Measurements from ENCODE around the gene DDX17.
"Not testable (repeated sequence)": the region's sequence is repeated elsewhere in the genome, so short reads cannot be mapped to it uniquely, and the experiment has no call there.

DDX17 gene

DNA sequence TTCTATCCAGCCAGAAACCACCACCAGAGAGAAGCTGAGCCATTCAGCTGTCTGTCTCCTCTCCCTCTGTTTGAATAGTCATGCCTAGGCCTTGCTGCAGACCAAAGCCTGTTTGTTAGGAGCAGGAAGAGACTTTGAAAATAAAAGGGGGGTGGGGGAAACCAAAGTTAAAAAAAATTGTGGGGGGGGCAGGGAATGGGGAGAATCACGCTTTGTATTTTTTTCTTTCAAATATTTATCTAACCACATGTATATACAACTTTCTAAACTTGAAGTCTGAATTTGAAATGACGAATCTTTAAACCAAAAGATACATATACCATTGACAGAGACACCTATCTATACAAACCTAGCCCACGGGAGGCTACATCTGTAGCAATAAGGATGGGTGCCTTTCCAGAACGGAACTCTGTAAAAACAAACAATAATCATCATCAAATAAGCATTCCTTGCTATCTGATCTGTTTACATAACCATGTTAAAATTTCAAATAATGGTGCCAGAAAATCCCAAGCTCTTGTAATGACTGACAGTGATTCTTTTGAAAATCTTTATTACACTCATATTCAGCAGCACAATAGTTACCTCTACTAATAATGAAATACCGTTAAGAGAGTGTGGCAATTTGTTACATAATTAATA, 14.3 kb downstream of the DDX17 start:
- DNase-seq (ENCODE audit: low spot score) = no peak

DNA sequence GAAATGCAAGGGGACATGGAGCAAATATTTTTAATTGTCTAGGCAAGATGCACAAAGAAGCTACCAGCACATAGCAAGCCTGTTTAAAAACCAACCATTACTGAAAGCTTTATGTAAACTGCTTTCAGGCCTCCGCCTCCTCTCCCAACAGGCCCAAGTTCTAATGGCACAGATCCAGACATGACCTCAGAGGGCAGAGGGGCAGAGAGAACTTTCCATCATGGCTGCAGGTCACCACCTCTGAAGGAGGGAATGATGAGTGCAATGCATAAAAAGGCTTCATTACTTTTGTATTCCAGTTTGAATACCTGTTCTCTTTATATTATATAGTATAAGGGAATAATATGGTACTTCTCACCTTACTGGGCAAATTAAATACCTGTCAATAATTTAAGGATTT, 15.2 kb downstream of the DDX17 start:
- DNase-seq (ENCODE audit: low spot score) = peak; percentile 67

DNA sequence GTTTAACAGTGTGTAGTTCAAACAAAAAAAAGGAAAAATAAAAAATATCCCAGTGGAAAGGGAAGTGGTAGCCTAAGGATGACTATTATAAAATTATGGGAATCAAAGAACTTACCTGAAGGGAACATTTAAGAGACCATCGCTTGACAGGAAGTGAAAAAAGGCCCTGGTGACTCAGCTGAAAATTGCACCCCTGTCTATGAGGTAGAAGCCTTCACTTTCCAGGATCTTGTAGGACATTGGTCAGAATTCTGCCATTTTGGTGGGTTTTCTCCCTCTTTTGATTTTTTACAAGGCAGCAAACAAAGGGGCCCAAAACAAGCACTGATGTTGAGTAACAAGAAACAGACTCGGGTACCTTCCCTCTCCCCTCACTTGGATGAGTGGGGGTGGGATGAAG, 15.6 kb downstream of the DDX17 start:
- no peak for DNase-seq (ENCODE audit: low spot score)

DNA sequence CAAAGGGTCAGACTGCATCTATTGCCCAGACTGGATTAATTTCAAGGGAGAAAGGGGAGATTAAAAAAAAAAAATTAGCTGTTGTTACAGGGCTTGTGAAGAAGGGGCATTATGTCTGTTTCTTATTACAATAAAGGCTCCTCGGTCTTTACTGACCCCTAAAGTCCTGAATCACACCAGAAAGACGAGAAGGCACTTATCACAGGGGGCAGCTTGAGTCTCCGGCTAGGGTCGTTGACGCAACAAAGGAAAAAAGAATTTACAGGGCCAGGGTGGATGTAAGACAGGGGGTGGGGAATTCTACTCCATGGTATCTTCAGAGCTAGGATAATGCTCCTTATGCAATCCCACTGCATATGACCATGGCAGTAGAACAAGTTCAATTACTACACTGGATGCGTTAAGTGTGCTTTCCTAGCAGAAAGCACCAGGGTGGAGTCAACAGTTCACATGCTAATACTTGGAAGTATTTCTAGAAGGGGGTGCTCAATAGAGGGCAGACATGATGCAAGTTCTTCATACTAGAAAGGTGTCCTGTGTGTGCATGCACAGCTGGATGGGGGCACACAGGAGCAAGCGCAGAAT, 16.5 kb downstream of the DDX17 start:
- DNase-seq (ENCODE audit: low spot score) = no peak

DNA sequence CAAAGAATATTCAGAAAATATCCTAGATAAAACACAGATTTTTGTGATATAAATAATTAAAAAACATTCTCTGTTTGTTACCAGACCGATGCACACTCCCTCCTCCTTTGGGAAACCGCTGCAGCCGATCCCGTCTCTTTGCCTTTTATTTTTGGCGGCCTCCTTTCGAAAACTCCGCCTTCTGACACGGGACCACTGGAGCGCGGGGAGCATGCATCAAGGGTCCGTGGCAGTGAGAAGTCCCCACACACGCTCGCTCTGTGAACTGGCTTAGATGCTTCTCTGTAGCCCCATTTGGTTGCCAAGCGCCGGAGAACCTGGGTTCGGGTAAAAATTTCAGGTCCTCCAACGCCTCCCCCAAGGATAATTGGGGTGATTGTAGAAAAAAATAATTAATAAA, 17.0 kb downstream of the DDX17 start:
- DNase-seq (ENCODE audit: low spot score) = no peak

DNA sequence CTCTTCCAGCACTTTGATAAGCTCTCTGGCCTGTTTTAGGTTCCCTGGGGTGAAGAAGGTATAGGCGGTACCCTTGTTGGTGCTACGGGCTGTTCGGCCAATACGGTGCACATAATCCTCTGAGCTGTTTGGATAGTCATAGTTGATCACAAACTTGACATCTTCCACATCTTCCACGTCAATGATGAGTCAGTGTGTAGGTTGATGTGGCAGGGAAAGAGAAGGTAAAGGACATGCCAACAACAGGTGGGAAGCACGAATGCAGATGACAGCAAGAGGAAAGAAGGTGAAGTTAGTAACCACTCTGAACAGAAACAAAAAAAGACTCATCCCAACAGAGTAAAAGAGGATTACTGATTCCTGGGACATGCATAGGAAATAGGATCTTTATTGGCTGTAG, 18.2 kb downstream of the DDX17 start:
- no peak for DNase-seq (ENCODE audit: low spot score)

DNA sequence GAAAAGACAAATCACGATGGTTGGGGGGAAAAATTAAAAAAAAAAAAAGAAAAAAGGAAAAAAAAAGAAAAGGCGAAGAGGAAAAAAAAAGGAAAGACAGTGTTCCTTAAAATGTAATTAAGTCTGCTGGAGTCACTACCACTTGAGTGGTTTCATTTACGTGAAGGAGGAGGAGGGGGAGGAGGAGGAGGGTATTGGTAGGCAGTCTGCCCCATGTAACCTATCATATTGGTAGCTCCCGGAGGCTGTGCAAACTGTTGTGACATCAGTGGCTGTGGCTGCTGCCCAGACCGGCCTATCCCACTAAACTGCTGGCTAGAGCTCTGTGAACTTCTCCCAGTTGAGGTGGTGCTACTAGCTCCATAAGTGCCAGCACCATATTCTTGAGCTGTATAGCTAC, 20.3 kb downstream of the DDX17 start:
- DNase-seq (ENCODE audit: low spot score) = no peak

DNA sequence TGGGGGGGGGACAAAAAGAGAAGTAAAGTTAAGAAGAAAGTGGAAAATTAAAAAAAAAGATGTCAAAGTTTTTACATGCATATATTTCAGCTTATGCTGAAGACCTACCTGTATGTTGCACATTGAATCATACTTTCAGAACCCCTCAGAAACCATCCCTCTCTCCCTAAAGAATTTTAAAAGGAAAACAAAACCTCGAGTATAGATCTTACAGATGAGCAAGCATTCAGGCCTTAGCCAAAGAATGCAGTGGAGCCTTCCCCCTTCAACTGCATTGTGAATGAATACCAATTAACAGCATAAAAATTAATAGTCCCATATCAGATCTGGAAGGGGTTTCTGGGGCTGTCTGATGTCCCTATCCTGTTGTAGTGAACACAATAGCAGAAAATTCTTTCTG, 21.9 kb downstream of the DDX17 start:
- no peak for DNase-seq (ENCODE audit: low spot score)

DNA sequence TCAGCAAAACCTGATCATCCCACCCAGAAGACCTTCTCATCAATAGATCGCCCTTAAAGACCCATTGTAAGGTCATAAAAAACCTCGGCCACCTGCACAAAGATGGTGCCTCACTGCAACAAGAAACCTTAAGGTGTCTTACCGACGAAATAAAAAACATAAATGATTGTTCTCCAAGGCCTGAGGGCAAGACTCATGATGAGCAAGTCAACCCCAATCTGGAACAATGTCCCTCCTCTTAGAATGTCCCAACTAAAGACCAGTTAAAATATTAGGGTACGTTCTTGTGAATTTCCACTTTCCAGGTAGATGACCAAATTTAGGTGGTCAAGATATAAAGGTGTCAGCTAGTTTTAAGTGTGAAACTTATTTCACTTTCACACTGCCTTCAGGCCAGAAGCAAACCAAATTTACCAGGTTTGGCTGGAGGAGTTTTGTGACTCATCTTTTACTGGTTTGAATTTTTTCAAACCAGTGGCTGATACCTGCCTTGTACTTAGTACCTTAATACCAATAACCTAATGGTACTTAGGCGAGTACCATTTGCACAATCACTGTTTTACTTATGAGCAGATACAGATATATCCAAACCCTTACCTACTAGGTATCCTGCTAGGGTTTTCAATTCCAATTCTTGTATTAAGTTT, 23.3 kb downstream of the DDX17 start:
- DNase-seq (ENCODE audit: low spot score) = no peak

DNA sequence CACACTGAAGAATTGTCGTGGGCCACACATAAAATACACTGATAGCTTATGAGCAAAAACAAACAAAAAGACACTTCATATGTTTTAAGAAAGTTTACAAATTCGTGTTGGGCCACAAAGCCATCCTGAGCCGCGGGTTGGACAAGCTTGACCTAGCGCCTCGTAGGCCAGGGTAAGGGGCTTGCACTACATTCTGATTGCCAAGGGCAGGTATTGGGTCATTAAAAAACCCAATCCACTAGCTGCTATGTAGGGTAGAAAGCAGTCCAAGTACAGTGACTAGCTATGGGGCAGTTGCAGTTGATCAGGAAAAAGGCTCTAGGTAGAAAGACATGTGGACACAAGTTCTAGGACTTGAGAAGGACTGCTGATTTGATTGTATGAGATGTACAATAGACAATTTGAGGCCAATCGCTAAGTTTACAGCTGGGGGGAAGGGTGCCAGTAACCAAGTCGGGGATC, 24.2 kb downstream of the DDX17 start:
- no peak for DNase-seq (ENCODE audit: low spot score)

DNA sequence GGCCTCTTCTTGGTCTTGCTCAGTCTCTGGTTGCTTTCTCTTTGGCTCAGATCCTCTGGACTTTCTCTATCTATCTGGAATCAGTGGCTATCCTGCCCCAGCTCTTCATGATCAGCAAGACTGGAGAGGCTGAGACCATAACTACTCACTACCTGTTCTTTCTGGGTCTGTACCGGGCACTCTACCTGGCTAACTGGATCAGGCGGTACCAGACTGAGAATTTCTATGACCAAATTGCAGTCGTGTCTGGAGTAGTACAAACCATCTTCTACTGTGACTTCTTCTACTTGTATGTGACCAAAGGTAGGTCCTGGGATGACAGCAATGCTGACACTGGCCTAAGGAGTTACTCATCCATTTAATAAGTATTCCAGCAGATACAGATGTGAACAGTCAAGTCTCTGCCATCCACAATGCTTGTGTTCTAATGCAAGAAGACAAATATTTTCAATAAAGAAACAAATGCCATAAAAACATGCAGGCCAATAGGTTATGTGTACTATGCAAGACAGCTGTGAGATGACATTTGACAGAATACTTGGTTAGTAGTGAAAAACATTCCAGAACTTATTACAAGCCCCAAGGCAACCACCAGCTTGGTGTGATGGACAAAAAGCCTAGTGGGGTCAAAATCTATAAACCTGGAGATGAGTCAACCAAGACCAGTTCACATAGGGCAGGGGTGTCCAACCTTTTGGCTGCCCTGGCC, 24.8 kb downstream of the DDX17 start:
- DNase-seq (ENCODE audit: low spot score) = no peak

DNA sequence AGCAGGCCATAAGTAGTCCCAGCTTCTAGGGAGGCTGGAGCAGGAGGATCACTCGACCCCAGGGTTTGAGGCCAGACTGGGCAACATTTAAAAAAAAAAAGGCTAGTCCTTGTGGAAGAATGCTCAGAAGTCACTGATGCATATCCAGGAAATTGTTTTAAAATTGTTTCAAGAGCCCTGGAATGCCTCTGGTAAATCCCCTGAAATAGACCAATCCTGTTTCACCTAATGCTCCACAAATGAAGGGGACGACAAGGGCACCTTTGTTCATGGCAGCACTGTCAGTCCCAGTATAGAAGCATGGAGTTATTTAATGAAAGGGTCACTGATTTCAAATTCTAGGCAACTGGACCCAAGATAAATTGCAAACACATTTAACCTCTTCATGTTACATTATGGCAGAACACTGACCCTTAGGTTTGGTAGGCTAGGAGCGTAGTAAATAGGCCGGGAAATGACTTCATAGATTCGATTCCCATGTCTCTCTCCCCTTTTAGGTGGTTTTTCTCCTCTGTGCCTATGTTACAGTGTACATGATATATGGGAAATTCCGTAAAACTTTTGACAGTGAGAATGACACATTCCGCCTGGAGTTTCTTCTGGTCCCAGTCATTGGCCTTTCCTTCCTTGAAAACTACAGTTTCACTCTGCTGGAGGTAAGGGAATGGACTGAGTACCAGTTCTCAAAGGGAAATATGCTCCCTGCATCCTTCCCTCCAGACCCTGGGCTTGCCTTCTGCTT, 26.8 kb downstream of the DDX17 start:
- DNase-seq (ENCODE audit: low spot score) = no peak

DNA sequence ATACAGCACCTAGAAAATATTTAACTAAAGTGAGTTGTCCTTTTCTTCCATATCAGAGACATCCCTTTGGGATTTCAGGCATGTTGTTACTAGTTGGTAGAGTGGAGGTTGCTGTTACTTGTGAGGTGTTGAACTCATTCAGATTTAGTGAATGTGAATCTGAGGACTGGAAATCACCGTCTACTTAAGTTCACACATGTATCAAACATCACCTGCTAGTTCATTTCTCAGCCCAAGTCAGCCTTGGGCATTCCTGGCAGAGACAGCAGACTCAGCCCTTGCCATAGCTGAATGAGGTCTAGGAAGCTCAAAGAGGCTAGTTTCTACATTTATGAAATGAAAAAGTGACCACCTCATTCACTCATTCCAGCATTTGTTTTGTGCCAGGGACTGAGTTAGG, 28.5 kb downstream of the DDX17 start:
- no peak for DNase-seq (ENCODE audit: low spot score)

DNA sequence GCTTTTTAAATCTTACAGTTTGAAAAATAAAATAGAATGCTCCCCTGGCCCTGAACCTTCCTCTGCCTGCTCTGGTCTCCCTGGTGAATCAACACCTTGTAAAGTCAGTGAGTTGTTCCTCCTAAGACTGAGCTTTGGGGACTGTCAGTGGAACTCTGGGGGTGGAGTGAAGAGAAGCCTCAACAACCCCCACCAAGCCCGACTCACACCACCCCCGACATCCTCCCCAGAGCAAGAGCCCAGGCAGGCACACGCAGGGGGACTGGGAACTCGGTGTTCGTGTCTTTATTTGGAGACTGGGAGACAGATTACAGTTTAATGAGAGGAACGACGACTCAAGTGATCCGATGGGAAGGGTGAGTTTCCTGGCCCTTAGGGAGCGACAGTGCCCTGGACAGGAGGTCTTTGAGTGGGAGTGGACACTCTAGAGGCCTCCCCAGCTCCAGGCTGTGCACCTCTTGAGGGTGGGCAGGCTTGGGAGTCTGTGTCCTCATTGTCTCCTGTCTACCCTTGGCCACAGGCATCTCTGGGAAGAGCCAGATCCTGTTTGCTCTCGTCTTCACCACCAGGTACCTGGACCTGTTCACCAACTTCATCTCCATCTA, 32.0 kb downstream of the DDX17 start:
- no peak for DNase-seq (ENCODE audit: low spot score)

DNA sequence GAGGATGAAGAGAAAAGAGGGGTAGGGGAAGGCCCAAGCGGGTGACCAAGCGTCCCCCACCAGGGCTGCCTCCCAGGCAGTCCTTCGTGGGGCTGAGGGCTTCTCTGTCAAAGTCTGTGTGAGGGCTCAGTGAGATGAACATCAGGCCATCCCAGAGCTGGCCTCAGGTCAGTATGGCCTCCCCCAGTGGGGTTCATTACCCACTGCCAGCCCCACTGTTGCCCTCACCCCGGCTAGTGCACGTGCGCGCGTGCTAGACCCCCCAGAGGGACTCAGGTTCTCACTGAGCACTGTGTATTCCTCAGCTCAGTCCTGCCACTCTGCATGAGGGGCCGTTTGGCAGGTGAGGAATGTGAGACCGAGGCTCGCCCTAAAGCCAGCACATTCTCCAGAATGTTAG, 34.9 kb downstream of the DDX17 start:
- DNase-seq (ENCODE audit: low spot score) = no peak

DNA sequence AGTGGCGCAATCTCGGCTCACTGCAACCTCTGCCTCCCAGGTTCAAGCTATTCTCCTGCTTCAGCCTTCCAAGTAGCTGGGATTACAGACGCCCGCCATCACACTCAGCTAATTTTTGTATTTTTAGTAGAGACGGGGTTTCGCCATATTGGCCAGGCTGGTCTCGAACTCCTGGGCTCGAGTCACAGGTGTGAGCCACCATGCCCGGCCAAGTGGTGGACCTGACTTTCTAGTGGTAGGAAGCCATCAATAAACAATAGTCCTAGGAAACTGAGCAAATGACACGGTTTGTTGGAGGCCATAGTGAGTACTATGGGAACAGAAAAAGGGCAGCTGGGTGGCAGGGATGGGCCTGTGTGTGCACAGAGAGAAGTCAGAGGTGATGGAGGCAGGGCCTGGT, 35.9 kb downstream of the DDX17 start:
- not testable (repeated sequence) for DNase-seq (ENCODE audit: low spot score)

DNA sequence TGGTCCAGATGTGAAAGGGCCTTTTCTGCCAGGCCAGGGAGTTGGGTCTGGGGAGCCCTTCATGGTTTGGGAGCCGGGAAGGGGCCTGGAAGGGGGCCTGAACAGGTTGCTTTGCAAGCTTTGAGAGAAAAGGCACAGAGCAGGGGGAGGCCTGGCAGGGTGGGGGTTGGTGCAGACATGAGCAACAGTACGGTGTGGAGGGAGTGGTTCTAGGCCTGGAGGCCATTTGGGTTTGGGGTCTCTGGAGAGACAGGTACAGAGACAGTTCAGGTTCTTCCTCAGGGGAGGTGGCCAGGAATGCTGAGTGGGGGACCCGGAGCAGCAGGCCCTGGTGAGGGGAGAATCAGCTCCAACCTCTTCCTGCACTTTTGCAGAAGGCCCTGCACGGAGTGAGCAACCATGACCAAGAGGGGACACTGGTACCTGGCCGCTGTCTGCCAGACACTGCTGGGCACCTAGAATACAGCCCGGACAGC, 36.8 kb downstream of the DDX17 start:
- DNase-seq (ENCODE audit: low spot score) = no peak

DNA sequence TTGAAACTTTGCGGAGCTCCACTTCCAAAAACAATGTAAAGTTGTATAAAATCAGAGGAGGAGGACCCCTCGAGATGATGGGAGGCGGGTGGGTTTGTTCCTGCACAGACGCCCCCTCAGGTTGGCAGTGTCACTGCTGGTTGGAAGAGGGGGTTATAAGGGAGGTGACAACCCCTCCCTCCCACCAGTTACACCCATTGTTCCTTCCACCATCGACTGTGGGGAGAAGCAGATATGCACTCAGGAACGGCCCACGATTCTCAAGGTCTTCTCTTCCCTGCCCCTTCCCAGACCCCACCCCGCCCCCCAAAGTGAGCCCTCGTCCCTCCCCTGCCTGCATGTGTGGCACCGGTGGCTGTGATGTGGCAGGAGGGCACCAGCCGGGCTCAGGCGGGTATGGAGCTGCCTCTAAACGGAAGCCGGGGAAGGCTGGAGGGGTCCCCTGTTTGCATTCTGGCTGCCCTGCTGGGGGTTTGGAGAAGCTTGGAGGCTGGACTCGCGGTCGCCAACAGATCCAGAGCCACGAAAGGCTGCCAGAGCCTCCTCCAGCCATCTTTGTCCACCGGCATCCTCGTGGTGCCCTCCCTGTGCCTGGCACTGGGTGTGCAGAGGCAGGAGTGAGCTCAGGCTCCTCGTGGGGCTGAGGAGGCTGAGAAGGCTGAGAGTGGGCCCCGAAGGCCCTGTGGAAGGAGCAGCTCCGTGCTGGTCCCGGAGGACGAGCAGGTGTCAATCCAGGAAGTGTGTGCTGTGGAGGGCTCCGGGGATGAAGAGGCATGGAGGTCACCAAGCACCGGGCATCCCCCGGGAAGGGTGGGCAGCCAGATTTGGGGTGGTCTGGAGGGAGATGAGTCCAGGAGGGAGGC, 37.4 kb downstream of the DDX17 start:
- no peak for DNase-seq (ENCODE audit: low spot score)

DNA sequence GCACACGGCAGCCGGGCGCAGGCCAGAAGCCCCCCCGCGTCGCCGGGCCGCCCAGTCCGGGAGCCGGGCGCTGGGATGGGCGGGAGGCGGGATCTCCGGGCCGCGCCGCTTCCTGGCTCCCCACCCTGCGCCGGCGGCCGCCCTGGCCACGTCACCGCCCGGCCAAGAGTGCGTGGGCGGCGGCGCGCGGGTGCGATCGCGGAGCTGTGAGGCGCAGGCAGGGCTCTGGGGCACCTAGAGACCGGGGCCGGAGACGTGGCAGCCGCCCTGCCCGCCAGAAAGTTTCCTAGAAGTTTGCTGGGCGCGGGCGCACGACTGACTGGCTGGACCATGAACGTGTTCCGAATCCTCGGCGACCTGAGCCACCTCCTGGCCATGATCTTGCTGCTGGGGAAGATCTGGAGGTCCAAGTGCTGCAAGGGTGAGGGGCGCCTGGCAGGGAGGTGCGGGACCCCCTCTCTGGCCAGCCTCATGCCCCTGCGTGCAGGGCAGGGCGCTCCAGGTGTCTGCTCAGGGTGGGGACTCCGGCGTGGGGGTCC, 38.1 kb downstream of the DDX17 start, which contains the start of gene KDELR3:
TSS of gene KDELR3 (plus strand) at position 193 of the 539 bp plus-strand sequence. CDS start at position 331, 138 bp downstream.
- DNase-seq (ENCODE audit: low spot score) = peak; percentile 97

DNA sequence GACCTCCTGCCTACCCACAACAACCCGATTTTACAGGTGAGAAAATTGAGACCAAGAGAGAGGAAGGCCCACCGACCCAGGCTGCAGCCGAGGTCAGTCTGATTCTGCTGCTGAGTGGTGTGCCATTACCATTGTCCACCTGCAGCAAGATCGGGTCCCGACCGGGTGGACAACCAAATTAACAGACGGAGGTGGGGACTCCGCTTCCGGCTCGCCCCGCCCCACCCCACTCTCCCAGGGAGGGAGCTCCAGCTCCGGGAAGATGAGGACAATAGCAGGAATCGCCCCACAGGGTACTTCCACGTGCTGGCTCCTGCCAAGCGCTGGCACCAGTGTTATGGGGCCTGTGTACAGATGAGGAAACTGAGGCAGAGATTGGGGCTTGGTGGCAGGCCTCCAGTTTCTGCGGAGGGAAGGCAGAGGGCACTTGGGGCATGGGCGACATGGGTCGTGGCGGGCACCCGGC, 38.6 kb downstream of the DDX17 start:
- no peak for DNase-seq (ENCODE audit: low spot score)

All from AG08396 (cell line).